Cardiac fibroblast (primary cell): ENCODE data around the gene ELMO3.

Source experiments
- DNase-seq, 2 donors: peaks; one replicate each; pipeline versions ENCODE4 v3.0.0 to v3.0.0-alpha.2; 2010; ENCODE audit warnings: low read depth in 2 of 2
- H3K4me3 ChIP-seq, 2 donors: replicated peaks in 1 of 2; 1 replicate in 1 of 2; 2 replicates in 1 of 2; pipeline ENCODE4 v1.5.1; 2011; ENCODE audit warnings: low read depth in 2 of 2, low read length in 2 of 2, mild to moderate bottlenecking in 2 of 2, moderate library complexity in 1 of 2
- TF ChIP-seq, protein P1 (sequence below): IDR thresholded peaks from one replicate; pipeline ENCODE4 v1.5.1; 2011; ENCODE audit warnings: low read depth, mild to moderate bottlenecking, low read length, inconsistent platforms

ELMO3 gene

DNA sequence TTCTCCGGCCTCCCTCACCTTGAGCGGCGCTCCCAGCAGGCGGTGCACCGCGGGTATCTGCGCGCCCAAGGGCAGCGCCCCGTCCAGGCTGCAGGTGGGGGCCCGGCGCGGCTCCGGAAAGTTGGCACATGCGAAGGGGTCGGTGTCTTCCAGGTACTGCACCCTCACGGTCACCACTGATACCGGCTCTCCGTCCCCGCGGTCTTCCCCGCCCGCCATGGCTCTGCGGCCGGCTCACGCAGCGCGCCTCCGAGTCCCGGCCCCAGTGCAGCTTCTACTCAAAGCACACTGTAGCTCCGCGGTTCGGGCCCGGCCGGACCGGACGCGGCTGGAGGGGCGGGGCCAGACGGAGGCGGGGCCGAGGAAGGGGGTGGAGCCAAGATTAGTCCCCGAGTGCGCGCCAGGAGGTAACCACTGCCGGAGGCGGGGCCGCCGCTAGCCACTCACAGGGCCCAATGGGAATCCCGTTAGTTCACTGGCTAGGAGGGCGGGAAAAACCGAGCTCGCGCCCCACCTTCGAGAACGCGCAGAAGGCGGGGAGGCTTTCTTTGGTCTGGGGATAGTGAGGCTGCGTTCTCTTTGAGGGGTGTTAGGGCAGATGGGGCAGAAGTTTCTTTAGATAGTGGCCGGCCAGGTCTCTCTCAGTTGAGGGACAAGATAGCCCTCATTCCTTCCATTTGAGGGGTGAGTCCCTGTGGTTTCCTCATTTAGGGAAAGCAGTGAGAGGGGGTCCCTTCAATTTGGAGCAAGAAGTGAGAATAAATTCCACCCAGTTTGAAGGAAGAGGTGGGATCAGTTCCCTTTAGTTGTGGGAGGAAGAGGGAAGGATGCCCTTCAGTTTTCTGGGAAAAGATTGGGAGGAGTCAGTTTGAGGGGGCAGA is 48.5 kb downstream of the ELMO3 start, which contains the start of gene FHOD1:
Gene FHOD1 (minus strand): TSS at position 290 of the 881 bp plus-strand sequence. CDS start 71 bp downstream, at position 219.
- TF ChIP-seq, protein P1, sequence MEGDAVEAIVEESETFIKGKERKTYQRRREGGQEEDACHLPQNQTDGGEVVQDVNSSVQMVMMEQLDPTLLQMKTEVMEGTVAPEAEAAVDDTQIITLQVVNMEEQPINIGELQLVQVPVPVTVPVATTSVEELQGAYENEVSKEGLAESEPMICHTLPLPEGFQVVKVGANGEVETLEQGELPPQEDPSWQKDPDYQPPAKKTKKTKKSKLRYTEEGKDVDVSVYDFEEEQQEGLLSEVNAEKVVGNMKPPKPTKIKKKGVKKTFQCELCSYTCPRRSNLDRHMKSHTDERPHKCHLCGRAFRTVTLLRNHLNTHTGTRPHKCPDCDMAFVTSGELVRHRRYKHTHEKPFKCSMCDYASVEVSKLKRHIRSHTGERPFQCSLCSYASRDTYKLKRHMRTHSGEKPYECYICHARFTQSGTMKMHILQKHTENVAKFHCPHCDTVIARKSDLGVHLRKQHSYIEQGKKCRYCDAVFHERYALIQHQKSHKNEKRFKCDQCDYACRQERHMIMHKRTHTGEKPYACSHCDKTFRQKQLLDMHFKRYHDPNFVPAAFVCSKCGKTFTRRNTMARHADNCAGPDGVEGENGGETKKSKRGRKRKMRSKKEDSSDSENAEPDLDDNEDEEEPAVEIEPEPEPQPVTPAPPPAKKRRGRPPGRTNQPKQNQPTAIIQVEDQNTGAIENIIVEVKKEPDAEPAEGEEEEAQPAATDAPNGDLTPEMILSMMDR = no peak
- peak within 1 kb of the TSS; percentile 81 to 85 for H3K4me3 ChIP-seq
- peak; percentile 96 for DNase-seq

DNA sequence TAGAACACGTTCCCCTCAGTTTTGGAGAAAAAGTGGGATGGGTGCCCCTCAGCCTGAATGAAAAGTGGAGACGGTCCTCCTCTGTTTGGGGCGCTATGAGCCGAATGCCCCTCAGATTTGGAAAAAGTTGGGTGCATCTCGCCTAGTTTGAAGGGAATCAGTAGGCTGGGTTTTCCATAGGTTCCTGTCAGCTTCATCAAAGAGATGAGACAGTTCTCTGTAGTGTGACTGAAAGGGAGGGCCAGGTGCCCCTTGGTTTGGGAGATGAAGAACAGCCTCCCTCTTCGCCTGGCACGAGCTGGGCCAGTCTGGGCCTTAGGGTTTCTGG is 49.1 kb downstream of the ELMO3 start:
- DNase-seq = no peak
- TF ChIP-seq, protein P1 = no peak
- peak overlapping the region; percentile 32 to 37 for H3K4me3 ChIP-seq

DNA sequence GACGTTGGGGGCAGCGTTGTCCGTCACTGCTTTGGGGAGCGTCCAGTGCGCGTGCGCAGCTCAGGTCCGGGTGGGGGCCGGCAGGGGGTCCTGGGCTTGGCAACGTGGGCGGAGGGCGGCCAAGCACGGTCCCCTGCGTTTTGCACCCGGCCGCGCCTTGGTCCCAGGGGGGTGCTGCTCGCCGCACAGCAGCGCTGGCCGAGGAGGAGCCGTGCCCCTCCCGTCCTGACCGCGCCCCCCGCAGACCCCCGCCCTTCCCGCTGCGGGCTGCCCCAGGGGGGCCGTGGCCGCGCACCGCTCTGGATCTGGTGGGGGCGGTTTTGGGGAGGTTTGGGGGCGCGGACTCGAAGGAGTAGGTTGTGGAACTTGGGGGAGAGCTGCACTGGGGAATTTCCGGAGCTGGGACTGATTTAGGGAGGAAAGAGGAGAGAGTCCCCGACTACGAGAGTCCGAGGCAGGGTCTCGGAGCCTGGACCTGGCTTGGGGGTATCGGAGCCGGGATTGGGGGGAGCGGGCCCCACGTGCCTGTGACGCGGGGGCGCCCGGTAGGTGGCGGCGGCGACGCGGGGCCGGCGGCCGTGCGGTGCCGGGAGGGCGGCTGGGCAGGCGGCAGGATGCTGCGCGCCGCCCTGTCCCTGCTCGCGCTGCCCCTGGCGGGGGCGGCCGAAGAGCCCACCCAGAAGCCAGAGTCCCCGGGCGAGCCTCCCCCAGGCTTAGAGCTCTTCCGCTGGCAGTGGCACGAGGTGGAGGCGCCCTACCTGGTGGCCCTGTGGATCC is 49.7 kb downstream of the ELMO3 start, which contains the start of gene SLC9A5:
Gene SLC9A5 (plus strand): TSS at position 579 of the 777 bp plus-strand sequence. CDS start 36 bp downstream, at position 615.
- peak within 1 kb of the TSS; percentile 37 to 47 for H3K4me3 ChIP-seq
- TF ChIP-seq, protein P1 = no peak
- no peak for DNase-seq

DNA sequence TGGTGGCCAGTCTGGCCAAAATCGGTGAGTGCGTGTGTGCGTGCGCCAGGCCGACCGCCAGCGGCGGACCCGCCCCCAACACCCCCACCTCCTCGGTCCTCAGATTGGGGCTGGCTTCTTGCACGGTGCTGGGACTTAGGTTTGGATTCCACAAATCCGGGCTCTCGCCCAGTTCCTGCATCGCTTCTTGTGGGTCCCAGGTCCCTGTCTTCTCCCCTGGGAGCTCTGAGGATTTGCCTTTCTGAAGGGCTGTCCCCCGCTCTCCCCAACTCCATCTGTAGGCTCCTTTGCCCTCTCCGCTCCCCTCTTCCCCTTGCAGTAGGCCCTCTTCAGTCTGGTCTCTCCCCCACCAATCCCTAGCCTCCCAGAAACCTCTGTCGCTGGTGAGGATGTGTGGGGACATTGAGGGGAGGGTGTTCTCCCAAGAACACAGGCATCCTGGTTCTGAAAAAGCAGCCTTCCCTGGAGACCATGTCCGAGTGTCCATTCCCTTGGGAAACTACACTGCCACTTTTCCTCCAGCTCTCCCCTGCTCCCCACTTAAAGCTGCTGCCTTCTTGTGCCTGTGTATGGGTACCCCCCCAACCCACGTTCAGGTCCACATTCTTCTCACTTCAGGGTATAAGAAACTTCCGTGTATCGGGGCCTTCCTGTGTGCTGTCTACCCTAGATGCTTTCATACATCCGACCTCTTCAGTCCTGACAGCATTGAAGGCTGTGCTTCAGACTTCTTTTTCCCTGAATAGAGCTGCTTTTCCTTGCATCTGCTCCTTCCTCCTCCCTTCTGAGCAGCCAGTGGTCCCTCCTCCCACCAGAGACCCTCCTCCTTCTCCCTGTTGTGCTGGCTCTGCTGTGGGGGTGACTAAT is 50.5 kb downstream of the ELMO3 start:
- peak overlapping the region; percentile 37 to 41 for H3K4me3 ChIP-seq
- TF ChIP-seq, protein P1 = no peak
- DNase-seq = no peak

DNA sequence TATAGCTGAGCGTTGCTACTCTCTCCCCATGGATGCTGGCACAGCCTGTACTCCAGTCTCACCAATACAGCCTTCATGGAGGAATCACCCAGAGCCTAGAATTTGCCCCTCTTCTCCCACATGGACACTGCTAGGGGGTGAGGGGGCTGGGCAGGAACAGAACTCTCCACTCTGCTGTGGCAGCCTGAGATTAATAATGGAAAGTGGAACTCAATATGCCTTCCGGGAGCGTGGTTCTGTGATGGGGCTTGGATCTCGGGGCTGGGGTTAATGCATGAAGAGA is 51.1 kb downstream of the ELMO3 start:
- TF ChIP-seq, protein P1 = no peak
- DNase-seq = no peak
- no peak overlapping the region for H3K4me3 ChIP-seq
